Myocyte (in vitro differentiated cells): ENCODE data around the gene PRRC2B. TPM values are rescaled to one million over a fixed set of nuclear protein-coding genes. Genes with fewer than 3 reads are reported as not detected.
"Not testable (repeated sequence)": the region's sequence is repeated elsewhere in the genome, so short reads cannot be mapped to it uniquely, and the experiment has no call there.

ENCODE experiments used
- DNase-seq: peaks from one replicate; pipeline ENCODE4 v3.0.0-alpha.2; 2012; ENCODE audit warnings: low read depth
- total RNA-seq: library from RNA; depleted of rRNA; stranded (reverse); fragments of >200 nt; gene quantifications from 2 replicates; pipeline ENCODE4 v1.2.3, GENCODE V29; 2014

Gene PRRC2B
- total RNA-seq, 1 donor from 2014 or later, result 83.5 TPM

DNA sequence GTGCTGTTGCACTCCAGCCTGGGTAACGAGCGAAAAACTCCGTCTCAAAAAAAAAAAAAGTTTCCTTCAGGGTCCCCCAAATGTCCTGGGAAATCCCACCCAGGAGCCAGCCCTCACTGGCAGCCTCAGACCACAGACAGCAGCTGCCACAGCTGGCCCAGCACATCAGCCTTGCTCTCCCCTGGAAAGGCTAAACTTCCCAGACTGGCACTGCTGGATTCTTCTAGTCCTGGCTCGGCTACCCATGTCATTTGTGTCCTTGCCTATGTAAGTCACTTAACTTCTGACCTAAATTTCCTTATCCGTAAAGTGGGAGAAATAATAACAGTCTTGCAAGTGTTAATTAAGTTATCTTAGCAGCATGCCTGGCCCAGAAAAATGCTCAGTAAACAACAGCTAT lies 8.6 kb upstream of the PRRC2B start:
- DNase-seq, result peak; percentile 45

- DNase-seq, result no peak
These were observed 7.6 kb upstream of the PRRC2B start for GRCh38 chr9:131386281-131386680.

GRCh38 chr9:131387394-131387793 lies 6.5 kb upstream of the PRRC2B start:
- DNase-seq, result no peak

- no peak for DNase-seq
These were observed 2.9 kb upstream of the PRRC2B start for GRCh38 chr9:131391020-131391419.

DNA sequence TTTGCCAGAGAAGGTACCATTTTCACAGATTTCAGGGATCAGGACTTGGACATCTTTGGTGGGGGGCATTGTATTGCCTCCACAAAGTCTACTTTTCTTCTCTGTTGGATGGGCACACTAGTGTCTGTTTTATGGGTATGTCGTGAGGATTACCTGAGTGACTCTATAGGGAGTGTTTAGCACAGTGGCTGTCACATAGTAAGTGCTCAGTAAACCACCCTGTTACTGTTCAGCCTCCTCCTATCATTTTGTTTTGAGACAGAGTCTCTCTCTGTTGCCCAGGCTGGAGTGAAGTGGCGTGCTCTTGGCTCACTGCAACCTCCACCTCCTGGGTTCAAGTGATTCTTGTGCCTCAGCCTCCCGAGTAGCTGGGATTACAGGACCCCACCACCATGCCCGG lies 2.4 kb upstream of the PRRC2B start:
- no peak for DNase-seq

GRCh38 chr9:131394464-131395156 lies 724 bp downstream of the PRRC2B start:
- peak; percentile 59 for DNase-seq

DNA sequence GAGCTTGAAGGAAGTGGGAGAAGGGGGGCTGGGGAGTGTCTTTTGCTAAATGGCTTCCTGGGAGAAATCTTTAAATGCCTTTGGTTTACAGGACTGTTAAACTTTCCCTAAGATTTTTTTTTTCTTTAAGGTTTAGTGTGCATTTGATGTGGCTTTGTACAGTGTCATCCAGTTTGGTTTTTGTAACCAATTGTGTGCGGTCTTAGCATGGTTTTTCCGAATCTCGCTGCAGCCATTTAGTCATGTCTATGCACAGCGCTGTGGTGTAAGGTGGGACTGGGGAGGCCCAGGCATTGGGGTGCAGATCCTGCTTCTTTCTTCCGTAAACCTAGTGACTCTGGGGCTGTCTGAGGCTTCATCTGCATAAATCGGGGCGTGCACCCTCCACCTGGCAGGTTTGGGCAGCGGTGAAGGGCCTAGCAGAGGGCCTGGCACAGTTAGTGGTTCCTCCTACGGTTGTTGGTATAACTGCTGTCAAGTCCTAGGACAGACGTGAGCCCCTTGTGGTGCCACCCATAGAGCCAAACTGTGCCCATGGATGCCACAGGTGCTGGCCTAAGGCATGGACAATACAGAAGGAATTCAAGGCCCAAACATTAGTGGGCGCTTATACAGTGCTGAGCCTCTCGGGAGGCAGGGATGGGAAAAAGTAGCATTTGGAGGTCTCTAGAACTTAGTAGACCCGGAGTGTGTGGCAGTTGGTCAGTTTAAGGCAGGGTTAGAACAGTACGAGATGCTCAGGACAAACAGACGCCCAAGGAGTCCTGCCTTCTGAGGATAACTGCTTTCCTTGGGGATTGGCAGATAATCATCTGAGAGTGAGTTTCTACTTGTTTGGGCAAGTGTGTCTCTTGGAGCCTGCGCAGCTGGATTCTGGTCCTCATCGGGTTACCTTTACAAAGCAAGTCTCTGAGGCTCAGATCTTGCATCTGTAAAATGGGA lies 1.5 kb downstream of the PRRC2B start:
- no peak for DNase-seq

DNA sequence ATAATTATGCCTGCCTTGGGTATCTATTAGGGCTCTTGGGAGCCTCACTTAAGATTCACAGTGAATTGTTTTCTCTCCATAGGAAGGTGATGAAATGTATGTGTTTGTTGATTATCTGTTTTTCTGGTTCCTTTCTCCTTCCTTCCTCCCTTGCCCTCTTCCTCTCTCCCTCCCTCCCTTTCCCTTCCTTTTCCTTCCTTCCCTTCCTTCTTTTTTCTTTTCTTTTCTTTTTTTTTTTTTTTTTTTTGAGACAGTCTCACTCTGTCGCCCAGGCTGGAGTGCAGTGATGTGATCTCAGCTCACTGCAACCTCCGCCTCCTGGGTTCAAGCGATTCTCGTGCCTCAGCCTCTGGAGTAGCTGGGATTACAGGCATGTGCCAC lies 2.2 kb downstream of the PRRC2B start:
- DNase-seq, result not testable (repeated sequence)

GRCh38 chr9:131396626-131397025 lies 2.7 kb downstream of the PRRC2B start:
- no peak for DNase-seq

- no peak for DNase-seq
These were observed 3.4 kb downstream of the PRRC2B start for GRCh38 chr9:131397100-131397790.

GRCh38 chr9:131398204-131398603 lies 4.3 kb downstream of the PRRC2B start:
- no peak for DNase-seq

DNA sequence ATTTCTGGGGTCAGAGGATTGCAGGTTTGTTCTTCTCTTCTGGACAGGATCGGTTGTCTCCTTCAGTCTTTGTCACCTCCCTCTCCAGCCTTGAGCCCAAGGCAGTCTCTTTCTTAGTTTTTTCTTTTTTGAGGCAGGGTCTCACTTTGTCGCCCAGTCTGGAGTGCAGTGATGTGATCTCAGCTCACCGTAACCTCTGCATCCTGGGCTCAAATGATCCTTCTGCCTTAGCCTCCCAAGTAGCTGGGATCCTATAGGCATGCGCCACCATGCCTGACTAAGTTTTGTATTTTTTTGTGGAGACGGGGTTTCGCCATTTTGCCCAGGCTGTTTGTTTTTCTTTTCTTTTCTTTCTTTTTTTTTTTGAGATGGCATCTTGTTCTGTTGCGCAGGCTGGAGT lies 6.1 kb downstream of the PRRC2B start:
- DNase-seq, result no peak

DNA sequence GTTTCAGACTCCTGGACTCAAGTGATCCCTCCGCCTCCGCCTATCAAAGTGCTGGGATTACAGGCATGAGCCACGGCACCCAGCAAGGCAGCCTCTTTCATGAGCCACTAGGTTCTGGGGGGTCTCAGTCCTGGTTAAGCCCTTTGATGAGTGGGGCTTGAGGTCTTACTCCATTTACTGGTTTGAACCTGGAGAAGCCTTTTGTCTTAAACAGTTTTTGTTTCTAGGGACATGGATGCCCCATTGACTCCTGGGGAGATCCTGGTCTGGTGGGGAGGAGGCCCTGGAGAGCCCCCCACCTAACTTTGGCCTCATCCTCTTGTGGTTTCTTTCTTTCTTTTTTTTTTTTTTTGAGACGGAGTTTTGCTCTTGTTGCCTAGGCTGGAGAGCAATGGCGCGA lies 6.7 kb downstream of the PRRC2B start:
- DNase-seq, result no peak

DNA sequence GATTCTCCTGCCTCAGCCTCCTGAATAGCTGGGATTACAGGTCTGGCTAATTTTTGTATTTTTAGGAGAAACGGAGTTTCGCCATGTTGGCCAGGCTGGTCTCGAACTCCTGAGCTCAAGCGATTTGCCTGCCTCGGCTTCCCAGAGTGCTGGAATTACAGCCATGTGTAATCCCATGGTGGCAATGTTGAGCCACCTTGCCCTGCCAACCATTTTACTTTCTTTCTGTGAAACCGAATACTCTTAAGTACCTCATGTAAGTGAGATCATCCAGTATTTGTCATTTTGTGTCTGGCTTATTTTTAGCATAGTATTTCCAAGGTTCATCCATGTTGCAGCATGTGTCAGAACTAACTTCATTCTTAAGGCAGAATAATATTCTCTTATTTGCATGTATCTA lies 8.2 kb downstream of the PRRC2B start:
- DNase-seq, result peak; percentile 75

DNA sequence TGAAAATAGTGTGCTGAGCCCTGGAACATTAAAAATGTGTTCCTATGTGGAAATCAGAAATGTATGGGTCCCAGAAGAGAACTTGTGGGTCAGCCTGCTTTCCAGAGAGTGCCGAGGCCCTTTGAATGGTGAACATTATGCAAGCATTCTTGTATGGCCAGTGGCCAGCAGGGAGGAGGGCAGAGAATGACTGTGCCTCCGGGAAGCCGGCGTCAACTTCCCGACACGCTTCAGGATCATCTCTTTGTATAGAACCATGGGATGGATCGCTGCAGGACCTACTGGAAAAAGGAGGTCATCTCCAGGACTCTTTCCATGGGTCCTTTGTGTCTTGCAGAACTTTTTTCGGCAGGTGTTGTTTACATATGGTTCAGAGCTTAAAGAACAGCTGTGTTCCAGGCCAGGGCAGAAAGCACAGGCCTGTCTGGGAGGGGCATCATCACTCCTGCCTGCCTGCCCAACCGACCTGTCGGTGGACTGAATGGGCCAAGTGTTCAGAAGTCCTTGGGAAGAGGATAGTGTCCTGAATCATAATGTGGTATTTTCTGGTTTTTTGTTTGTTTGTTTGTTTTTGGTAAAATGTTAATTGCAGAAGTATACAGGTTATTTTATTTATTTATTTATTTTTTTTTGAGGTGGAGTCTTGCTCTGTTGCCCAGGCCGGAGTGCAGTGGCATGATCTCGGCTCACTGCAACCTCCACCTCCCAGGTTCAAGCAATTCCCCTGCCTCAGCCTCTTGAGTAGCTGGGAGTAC lies 9.0 kb downstream of the PRRC2B start:
- DNase-seq, result peak; percentile 78

- no peak for DNase-seq
These were observed 9.5 kb downstream of the PRRC2B start for GRCh38 chr9:131403493-131403773.

DNA sequence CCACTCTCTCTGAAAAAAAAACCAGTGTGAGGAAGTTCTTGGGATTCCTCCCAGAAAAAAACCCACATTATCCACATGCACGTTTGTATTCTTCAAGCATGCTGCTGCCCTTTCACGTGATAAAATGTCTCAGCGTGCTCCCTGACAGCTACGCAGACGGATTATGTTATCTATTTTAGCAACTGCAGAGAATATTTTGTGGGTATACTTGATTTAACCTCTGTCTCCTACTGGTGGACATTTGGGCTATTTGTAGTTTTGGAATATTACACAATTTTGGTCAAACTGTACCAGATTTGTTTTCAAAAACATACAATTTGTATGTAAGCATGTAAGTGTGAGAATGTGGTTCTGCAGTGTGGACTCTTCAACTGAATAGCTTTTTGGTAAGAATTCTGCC lies 10.7 kb downstream of the PRRC2B start:
- peak; percentile 77 for DNase-seq

DNA sequence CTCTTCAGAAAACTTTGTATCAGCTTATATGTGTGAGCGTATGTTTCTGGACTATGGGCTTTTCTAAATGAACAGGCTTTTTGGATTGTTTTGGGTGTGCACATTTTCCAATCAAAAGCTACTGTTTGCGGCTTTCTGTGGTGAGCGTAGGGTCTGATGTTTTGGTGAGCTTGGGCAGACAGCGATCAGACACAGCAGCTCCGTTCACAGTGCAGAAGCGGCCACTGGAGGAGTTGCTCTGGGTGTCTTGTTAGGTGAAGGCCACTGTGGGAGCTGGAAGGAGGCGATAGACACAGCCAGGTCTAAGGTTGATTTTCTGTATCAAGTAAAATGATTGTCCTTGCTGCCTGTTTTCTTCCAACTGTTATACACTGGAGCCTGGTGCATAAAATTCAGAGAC lies 11.1 kb downstream of the PRRC2B start:
- no peak for DNase-seq

GRCh38 chr9:131405428-131405827 lies 11.5 kb downstream of the PRRC2B start:
- DNase-seq, result peak; percentile 74

DNA sequence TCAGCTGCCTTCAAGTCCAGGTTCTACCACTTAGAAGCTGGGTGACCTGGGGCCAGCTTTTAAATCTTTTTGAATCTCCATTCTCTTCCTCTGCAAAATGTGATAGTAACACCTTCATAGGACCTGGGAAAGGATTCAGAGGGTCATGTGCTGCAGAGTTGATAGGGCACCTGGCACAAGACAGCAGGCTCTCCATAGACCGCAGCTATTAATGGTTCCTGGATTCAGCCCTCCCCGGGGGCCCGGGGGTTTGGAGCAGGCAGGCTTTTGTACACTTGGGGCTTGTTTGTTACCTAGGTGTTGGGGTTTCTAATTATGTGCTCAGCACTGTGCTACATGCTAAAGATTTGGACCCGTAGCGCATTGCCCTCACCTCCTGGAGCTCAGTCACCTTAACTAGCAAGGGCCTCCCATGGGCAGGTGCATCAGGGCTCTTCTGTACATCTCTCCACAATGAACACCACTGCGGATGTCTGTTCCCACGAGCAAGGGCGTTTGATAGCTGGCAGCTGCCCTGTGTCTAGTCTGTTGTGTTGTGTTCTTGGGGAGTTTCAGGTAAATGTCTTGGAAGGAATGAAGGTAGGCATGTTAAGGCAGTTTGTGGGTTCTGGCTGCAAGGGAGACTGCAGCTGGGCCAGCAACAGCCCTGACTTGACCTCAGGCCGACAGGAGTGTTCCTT lies 12.1 kb downstream of the PRRC2B start:
- no peak for DNase-seq
